HG02763 (cell line): ENCODE results near the gene GCAT.
A peak's percentile ranks its signal among the peaks of the same experiment; 100 is the strongest.

Source experiments
- ATAC-seq: cut with Tn5 transposase; IDR thresholded peaks from one replicate; pipeline ENCODE4 v1.9.1; 2021; ENCODE audit warnings: mild to moderate bottlenecking, moderate library complexity; ENCODE audit not compliant: unreplicated experiment

Gene GCAT

GRCh38 chr22:37831472-37831871 lies 23.7 kb downstream of the GCAT start:
- no peak for ATAC-seq

GRCh38 chr22:37832022-37832857 lies 24.5 kb downstream of the GCAT start:
- no peak for ATAC-seq

- ATAC-seq, result no peak
Observed at GRCh38 chr22:37842015-37842793, 34.5 kb downstream of the GCAT start.

- peak; percentile 31 for ATAC-seq
Observed at GRCh38 chr22:37843741-37844089, 36.0 kb downstream of the GCAT start.

- ATAC-seq, result no peak
Observed at GRCh38 chr22:37844904-37845329, 37.2 kb downstream of the GCAT start.

GRCh38 chr22:37846433-37846832 lies 38.7 kb downstream of the GCAT start:
- ATAC-seq, result no peak

- ATAC-seq, result no peak
Observed at GRCh38 chr22:37848587-37849088, 40.9 kb downstream of the GCAT start.

- peak; percentile 62 for ATAC-seq
Observed at GRCh38 chr22:37849089-37849751, 41.5 kb downstream of the GCAT start, which contains the start of gene EIF3L. EIF3L (plus strand) TSS chr22:37849419; CDS start chr22:37849450, 31 bp downstream.

- ATAC-seq, result no peak
Observed at GRCh38 chr22:37850801-37851200, 43.1 kb downstream of the GCAT start.

- ATAC-seq, result no peak
Observed at GRCh38 chr22:37852418-37852817, 44.7 kb downstream of the GCAT start.

GRCh38 chr22:37854946-37855345 lies 47.2 kb downstream of the GCAT start:
- no peak for ATAC-seq

- ATAC-seq, result no peak
Observed at GRCh38 chr22:37855462-37855861, 47.7 kb downstream of the GCAT start.

- no peak for ATAC-seq
Observed at GRCh38 chr22:37860796-37861421, 53.2 kb downstream of the GCAT start.

- ATAC-seq, result no peak
Observed at GRCh38 chr22:37862570-37863325, 55.0 kb downstream of the GCAT start.

- ATAC-seq, result no peak
Observed at GRCh38 chr22:37865510-37865909, 57.8 kb downstream of the GCAT start.
